GM18867 (cell line): ENCODE measurements around the gene SLC25A26.
"Not testable (repeated sequence)": the region's sequence is repeated elsewhere in the genome, so short reads cannot be mapped to it uniquely, and the experiment has no call there.

ENCODE experiments used
- ATAC-seq: cut with Tn5 transposase; IDR thresholded peaks from one replicate; pipeline ENCODE4 v1.9.1; 2021; ENCODE audit warnings: mild to moderate bottlenecking, moderate library complexity; ENCODE audit not compliant: unreplicated experiment

The SLC25A26 gene

DNA sequence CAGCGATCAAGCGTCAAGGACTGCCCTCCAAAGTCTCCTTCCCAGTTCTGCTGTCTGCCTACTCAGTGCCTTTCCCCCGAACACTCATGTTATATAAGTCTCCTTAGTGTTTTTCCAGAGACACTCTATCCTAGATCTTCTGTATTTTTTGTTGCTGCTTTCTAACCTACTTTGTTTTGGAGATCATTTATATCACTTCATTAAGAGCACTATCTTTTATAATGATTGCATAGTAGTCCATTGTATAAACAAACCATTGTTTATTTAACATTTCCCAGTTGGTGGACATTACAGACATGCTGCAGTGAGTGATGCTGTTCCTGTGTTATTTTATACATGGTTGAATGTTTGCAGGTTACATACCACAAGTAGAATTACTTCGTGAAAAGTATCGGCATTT, 47.1 kb downstream of the SLC25A26 start:
- ATAC-seq = no peak

DNA sequence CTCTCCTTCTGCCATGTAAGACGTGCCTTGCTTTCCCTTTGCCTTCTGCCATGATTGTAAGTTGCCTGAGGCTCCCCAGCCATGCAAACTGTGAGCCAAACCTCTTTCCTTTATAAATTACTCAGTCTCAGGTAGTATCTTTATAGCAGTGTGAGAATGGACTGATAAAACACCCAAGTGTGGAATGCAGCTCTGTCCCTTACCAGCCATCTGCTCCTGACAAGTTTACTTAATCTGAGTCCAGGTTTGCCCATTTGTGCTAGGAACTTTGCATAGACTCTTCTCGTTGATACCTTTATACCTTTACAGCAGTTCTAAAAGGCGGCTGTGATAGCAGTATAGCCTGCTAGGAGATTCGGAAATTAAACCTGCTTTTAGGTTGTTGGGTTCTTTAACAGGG, 48.1 kb downstream of the SLC25A26 start:
- no peak for ATAC-seq

- no peak for ATAC-seq
Observed at GRCh38 chr3:66269411-66269810, 48.6 kb downstream of the SLC25A26 start.

DNA sequence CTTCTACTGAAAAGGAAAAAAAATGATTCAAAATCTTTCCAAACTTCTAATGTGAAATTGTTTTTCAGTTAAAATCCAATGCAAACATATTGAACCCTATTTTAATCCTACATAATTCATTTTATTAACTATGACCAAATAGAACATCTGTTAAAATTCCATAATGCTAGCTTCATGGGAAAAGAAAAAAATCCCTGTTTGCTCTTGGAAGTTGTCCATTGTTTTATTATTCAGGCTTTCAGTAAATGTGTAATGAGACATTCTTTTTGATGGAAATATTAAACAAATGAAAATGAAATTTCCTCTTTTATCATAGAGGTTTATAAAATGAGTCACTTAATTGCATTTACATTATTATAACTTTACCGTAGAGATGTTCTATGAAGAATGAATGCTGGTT, 49.5 kb downstream of the SLC25A26 start:
- ATAC-seq = no peak

DNA sequence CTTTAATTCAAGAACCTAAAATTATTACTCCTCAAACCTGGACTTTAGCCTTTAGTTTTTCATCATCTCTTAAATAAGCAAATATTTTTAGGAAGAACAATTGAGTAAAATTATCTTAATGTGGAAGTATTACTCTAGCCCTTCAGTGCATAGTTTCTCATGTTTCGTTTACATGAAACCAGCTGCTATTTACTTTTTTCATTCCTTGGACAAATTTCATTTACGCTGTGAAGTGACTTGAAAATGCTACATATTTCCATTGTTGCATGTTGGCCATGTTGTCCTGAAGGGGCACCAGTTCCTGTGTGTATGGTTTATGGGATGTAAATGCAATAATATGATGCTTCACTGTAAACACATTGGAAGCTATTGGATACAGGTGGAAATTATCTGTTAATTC, 49.9 kb downstream of the SLC25A26 start:
- no peak for ATAC-seq

GRCh38 chr3:66271231-66271630, 50.4 kb downstream of the SLC25A26 start:
- no peak for ATAC-seq

DNA sequence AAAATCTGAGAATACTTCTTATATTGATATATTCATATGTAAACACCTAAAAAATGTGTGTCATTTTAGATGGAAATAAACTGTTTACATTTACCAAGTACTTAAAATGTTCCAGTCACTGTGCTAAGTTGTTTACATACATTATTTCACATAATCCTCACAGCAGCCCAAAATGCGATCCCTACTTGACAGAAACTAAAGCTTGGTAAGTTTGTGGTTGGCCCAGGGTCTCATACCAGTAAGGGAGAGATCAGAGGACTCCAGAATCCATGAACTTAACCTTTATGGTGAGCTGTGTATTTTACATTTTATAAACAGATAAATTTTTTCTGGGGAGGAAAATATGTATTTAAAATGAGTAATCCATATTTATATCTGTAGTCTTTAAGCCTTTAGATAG, 51.2 kb downstream of the SLC25A26 start:
- no peak for ATAC-seq

- not testable (repeated sequence) for ATAC-seq
Observed at GRCh38 chr3:66274837-66275236, 54.0 kb downstream of the SLC25A26 start.

GRCh38 chr3:66276705-66277274, 56.0 kb downstream of the SLC25A26 start:
- ATAC-seq = peak; percentile 62

DNA sequence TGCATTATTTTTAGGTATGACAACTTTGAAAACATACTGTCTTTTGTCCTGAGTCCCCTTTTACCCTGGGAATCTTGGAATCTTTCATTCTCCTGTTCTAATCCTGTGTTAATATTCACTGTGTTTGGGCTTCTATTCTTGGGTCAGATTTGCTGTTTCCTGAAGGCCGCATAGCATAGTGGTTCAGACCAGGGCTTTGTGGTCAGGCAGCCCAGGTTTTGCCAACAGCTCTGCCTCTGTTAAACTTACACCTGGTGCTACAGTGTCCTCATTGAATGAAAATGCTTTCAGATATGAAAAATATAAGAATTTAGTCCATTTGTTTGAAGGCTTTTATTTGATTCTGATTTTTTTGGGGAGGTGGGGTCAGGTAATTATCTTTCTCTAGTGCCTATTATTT, 58.4 kb downstream of the SLC25A26 start:
- ATAC-seq = no peak

GRCh38 chr3:66280304-66280703, 59.5 kb downstream of the SLC25A26 start:
- no peak for ATAC-seq

GRCh38 chr3:66291922-66292321, 71.1 kb downstream of the SLC25A26 start:
- ATAC-seq = not testable (repeated sequence)

- ATAC-seq = no peak
Observed at GRCh38 chr3:66297260-66297873, 76.6 kb downstream of the SLC25A26 start.

GRCh38 chr3:66297900-66298299, 77.1 kb downstream of the SLC25A26 start:
- no peak for ATAC-seq

GRCh38 chr3:66298591-66298990, 77.8 kb downstream of the SLC25A26 start:
- no peak for ATAC-seq

- not testable (repeated sequence) for ATAC-seq
Observed at GRCh38 chr3:66299085-66299484, 78.3 kb downstream of the SLC25A26 start.

DNA sequence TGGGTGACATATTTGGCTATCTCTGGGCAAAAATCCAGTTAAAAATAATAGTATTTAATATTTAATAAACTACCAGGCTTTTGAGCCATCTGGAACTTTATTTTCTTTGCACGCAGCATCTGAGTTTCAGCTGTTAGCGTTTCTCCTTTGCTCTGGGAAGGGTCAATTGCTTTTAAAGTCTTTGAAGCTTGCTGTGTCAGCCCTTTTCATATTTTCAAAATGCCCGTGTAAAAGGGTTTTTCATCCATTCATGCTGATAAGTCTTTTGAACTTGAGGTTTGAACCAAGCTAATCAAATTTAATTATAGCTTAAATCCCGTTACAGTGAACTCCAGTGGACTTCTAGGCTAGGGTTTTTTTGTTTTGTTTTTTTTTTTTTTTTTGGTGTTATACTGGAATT, 79.1 kb downstream of the SLC25A26 start:
- no peak for ATAC-seq

GRCh38 chr3:66302288-66302687, 81.5 kb downstream of the SLC25A26 start:
- peak; percentile 83 for ATAC-seq

- peak; percentile 75 for ATAC-seq
Observed at GRCh38 chr3:66303491-66303901, 82.7 kb downstream of the SLC25A26 start.

DNA sequence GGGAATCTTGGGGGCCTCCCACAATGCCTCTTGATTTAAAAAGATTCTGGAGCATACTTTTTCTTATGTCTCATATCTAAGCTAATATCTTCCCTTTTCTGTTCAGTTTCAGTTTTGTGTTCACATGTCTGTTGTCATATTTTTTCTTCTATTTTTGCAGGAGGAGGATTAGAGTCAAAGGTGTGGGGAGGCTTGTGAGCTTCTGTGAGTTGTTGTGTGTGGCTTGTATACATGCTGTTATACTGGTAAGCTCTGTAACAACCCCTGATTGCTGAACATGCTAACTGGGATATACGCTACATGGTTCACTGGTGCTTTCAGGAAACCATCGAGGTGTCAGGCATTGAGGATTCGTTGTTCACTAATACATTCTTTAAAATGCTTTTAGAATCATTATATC, 83.5 kb downstream of the SLC25A26 start:
- ATAC-seq = no peak

DNA sequence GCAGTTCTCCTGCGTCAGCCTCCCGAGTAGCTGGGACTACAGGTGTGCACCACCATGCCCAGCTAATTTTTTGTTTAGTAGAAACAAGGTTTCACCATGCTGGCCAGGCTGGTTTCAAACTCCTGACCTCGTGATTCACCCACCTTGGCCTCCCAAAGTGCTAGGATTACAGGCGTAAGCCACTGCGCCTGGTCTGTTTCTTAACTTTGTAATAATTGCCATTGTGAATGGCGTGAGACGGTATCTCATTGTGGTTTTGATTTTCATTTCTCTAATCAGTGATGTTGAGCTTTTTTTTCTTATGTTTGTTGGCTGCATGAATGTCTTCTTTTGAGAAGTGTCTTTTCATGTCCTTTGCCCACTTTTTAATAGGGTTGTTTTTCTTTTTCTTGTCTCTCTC, 85.3 kb downstream of the SLC25A26 start:
- ATAC-seq = not testable (repeated sequence)

DNA sequence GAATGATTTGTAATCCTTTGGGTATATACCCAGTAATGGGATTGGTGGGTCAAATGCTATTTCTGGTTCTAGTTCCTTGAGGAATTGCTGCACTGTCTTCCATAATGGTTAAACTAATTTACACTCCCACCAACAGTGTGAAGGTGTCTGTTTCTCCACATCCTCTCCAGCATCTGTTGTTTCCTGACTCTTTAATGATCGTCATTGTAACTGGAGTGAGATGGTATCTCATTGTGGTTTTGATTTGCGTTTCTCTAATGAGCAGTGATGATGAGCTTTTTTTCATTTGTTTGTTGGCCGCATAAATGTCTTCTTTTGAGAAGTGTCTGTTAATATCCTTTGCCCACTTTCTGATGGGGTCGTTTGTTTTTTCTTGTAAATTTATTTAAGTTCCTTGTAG, 86.2 kb downstream of the SLC25A26 start:
- not testable (repeated sequence) for ATAC-seq

GRCh38 chr3:66312039-66312438, 91.2 kb downstream of the SLC25A26 start:
- ATAC-seq = no peak
